GM12878 (cell line): Measurements from ENCODE around the gene STRA8.

Experiments used
- CBFB ChIP-seq: IDR thresholded peaks from 2 replicates; pipeline ENCODE4 v1.6.1; 2016; ENCODE audit warnings: antibody characterized with exemption, low read depth
- CEBPB ChIP-seq, 2 experiments: fragments of 150-350 bp in 1 of 2; IDR thresholded peaks; 2 replicates each; pipeline ENCODE4 v1.6.1; 2012 to 2014; ENCODE audit warnings: low read depth in 2 of 2, low read length in 2 of 2, borderline replicate concordance in 1 of 2, inconsistent platforms in 1 of 2
- POLR2A ChIP-seq: IDR thresholded peaks from 2 replicates; pipeline ENCODE4 v1.6.1; 2011; ENCODE audit warnings: low read depth, mild to moderate bottlenecking, low read length
- SMARCA5 ChIP-seq: fragments of 450-650 bp; IDR thresholded peaks from 2 replicates; pipeline ENCODE4 v1.6.1; 2017; ENCODE audit warnings: mild to moderate bottlenecking
- TAF1 ChIP-seq: IDR thresholded peaks from 2 replicates; pipeline ENCODE4 v1.6.1; 2011; ENCODE audit warnings: mild to moderate bottlenecking, low read depth, low read length, borderline replicate concordance
- TF ChIP-seq, protein P1 (sequence below), 3 experiments: IDR thresholded peaks in 2 of 3; conservative IDR thresholded peaks in 1 of 3; 2 replicates each; pipeline ENCODE4 v1.5.1; 2011; ENCODE audit warnings: low read depth in 3 of 3, low read length in 3 of 3, mild to moderate bottlenecking in 3 of 3, control low read depth in 2 of 3, moderate library complexity in 2 of 3, inconsistent platforms in 1 of 3, mixed read lengths in 1 of 3; ENCODE audit not compliant: control insufficient read depth in 2 of 3, insufficient read depth in 1 of 3; ENCODE audit errors: extremely low read depth in 1 of 3
- TF ChIP-seq, protein P2 (sequence below): IDR thresholded peaks from 2 replicates; pipeline ENCODE4 v1.6.1; 2011; ENCODE audit warnings: borderline replicate concordance, low read depth, mild to moderate bottlenecking, moderate library complexity, mixed read lengths, low read length; ENCODE audit not compliant: insufficient read depth; ENCODE audit errors: extremely low read length

DNA sequence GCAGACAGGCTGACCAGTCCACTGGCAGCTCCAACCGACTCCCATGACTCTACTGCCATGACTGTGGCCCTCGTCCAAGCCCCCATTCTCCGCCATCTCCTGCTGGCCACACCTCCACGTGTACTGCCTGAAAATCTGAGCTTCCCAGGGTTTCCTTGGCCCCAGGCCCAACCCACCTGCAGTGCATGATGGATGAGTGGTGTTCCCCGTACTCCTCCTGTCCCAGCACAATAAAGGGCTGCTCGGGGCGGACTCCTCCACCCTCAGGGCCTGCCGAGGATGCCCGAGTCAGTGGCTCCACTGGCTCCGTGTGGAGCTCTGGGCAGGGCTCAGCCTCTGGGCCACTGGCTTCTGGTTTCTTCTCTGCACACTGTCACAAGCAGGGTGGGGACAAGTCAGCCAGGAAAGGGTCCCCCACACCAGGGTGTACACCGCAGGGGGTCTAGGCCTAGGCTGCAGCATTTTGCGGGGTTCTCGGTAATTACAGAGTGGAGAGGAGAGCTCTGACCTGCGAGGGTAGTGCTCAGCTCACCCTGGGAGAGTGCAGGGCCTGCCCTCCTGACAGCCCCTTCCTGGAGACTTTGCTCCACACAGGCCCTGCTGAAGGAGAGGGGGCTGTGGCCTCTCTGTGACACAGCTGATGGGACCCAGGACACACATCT, 37.5 kb upstream of the STRA8 start:
- TF ChIP-seq, protein P1, sequence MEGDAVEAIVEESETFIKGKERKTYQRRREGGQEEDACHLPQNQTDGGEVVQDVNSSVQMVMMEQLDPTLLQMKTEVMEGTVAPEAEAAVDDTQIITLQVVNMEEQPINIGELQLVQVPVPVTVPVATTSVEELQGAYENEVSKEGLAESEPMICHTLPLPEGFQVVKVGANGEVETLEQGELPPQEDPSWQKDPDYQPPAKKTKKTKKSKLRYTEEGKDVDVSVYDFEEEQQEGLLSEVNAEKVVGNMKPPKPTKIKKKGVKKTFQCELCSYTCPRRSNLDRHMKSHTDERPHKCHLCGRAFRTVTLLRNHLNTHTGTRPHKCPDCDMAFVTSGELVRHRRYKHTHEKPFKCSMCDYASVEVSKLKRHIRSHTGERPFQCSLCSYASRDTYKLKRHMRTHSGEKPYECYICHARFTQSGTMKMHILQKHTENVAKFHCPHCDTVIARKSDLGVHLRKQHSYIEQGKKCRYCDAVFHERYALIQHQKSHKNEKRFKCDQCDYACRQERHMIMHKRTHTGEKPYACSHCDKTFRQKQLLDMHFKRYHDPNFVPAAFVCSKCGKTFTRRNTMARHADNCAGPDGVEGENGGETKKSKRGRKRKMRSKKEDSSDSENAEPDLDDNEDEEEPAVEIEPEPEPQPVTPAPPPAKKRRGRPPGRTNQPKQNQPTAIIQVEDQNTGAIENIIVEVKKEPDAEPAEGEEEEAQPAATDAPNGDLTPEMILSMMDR (IDR thresholded peaks at IDR 0.05 in 2 of 3, conservative IDR thresholded peaks at IDR 0.05 in 1 of 3; ENCODE audit: control insufficient read depth in 2 of 3, extremely low read depth in 1 of 3, insufficient read depth in 1 of 3, low read depth in 3 of 3, low read length in 3 of 3) = no peak
- TF ChIP-seq SMARCA5 = no peak
- TF ChIP-seq CEBPB (IDR thresholded peaks at IDR 0.05; ENCODE audit: borderline replicate concordance in 1 of 2, low read depth in 2 of 2, low read length in 2 of 2) = no peak
- TF ChIP-seq POLR2A = no peak
- no peak for TF ChIP-seq TAF1
- TF ChIP-seq CBFB = no peak
- TF ChIP-seq, protein P2, sequence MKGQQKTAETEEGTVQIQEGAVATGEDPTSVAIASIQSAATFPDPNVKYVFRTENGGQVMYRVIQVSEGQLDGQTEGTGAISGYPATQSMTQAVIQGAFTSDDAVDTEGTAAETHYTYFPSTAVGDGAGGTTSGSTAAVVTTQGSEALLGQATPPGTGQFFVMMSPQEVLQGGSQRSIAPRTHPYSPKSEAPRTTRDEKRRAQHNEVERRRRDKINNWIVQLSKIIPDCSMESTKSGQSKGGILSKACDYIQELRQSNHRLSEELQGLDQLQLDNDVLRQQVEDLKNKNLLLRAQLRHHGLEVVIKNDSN = no peak
